H1 (cell line): Measurements from ENCODE around the gene WSCD2. TPM values are rescaled to one million over a fixed set of nuclear protein-coding genes. Genes with fewer than 3 reads are reported as not detected.

Source experiments
- CTCF ChIA-PET: fragments of 300-600 bp; sonication (Branson Sonifier 250); formaldehyde crosslinking; loops from one replicate; lab custom pipeline; 2021; ENCODE audit not compliant: partially characterized antibody; lab: Charles Lee
- POLR2A ChIA-PET: fragments of 300-600 bp; sonication (Branson Sonifier 250); formaldehyde crosslinking; loops from one replicate; lab custom pipeline; 2021; ENCODE audit warnings: inconsistent platforms; ENCODE audit not compliant: partially characterized antibody; lab: Charles Lee
- DNase-seq, 2 experiments: peaks; one replicate each; pipeline versions ENCODE4 v3.0.0 to v3.0.0-alpha.2; 2010 to 2022; ENCODE audit warnings: low spot score in 2 of 2, low read depth in 1 of 2, mixed read lengths in 1 of 2
- FAIRE-seq: peaks from 2 replicates; lab custom pipeline; 2011; peaks lifted over from hg19 to GRCh38; lab: Jason Lieb, UNC
- H2AFZ ChIP-seq: 2 replicates; pipeline ENCODE4 v1.8.1; 2012; ENCODE audit warnings: low read length, inconsistent platforms
- H2AK5ac ChIP-seq: 2 replicates; pipeline ENCODE4 v1.6.1; 2013; ENCODE audit warnings: low read depth, low read length
- H2BK120ac ChIP-seq: replicated peaks from 2 replicates; pipeline ENCODE3; 2013; ENCODE audit warnings: low read depth, low read length, inconsistent platforms
- H2BK12ac ChIP-seq: 2 replicates; pipeline ENCODE4 v1.6.1; 2013; ENCODE audit warnings: low read depth, low read length
- H2BK15ac ChIP-seq: 2 replicates; pipeline ENCODE4 v1.6.1; 2013; ENCODE audit warnings: low read length
- H2BK20ac ChIP-seq: 2 replicates; pipeline ENCODE4 v1.6.1; 2013; ENCODE audit warnings: low read length
- H2BK5ac ChIP-seq: 2 replicates; pipeline ENCODE4 v1.6.1; 2013; ENCODE audit warnings: low read depth, low read length
- H3K14ac ChIP-seq: 2 replicates; pipeline ENCODE4 v1.6.1; 2013; ENCODE audit warnings: inconsistent platforms; ENCODE audit not compliant: insufficient read length
- H3K18ac ChIP-seq: 2 replicates; pipeline ENCODE4 v1.6.1; 2013; ENCODE audit warnings: low read length; ENCODE audit errors: extremely low read depth
- H3K23ac ChIP-seq: 2 replicates; pipeline ENCODE4 v1.6.1; 2013; ENCODE audit warnings: inconsistent platforms; ENCODE audit not compliant: insufficient read length
- H3K23me2 ChIP-seq: 2 replicates; pipeline ENCODE4 v1.6.1; 2013; ENCODE audit warnings: low read depth, low read length
- H3K27ac ChIP-seq: 2 replicates; pipeline ENCODE4 v1.6.1; 2011; ENCODE audit warnings: low read depth, low read length, inconsistent platforms
- H3K27me3 ChIP-seq, 4 experiments: replicated peaks in 1 of 4; 1 replicate in 1 of 4; 2 replicates in 3 of 4; pipeline versions ENCODE4 v1.6.1 to v1.8.1; 2011 to 2013; ENCODE audit warnings: low read length in 3 of 4, mild to moderate bottlenecking in 3 of 4, inconsistent platforms in 2 of 4, mixed read lengths in 2 of 4, moderate library complexity in 1 of 4; ENCODE audit not compliant: control insufficient read depth in 3 of 4, insufficient read depth in 3 of 4; ENCODE audit errors: extremely low read depth in 1 of 4
- H3K36me3 ChIP-seq, 4 experiments: 2 replicates each; pipeline versions ENCODE4 v1.6.1 to v1.8.1; 2011 to 2013; ENCODE audit warnings: mild to moderate bottlenecking in 4 of 4, low read length in 3 of 4, moderate library complexity in 2 of 4, control low read depth in 1 of 4, inconsistent platforms in 1 of 4; ENCODE audit not compliant: insufficient read depth in 4 of 4, control insufficient read depth in 2 of 4
- H3K4ac ChIP-seq: replicated peaks from 2 replicates; pipeline ENCODE3; 2013; ENCODE audit warnings: low read length, low read depth, mixed read lengths, inconsistent platforms; ENCODE audit not compliant: insufficient read length
- H3K4me1 ChIP-seq, 4 experiments: replicated peaks in 1 of 4; 1 replicate in 1 of 4; 2 replicates in 3 of 4; pipeline versions ENCODE4 v1.6.1 to v1.8.1; 2011 to 2013; ENCODE audit warnings: low read length in 3 of 4, inconsistent platforms in 2 of 4, mixed read lengths in 1 of 4; ENCODE audit not compliant: insufficient read depth in 4 of 4, control insufficient read depth in 3 of 4
- H3K4me2 ChIP-seq, 2 experiments: 2 replicates each; pipeline versions ENCODE4 v1.6.1 to v1.8.1; 2011 to 2013; ENCODE audit warnings: low read depth in 2 of 2, low read length in 2 of 2, control low read depth in 1 of 2, inconsistent platforms in 1 of 2, mild to moderate bottlenecking in 1 of 2; ENCODE audit not compliant: insufficient read depth in 1 of 2
- H3K4me3 ChIP-seq, 4 experiments: fragments of 200-600, 300-600 bp in 1 of 4; sonication (generic), shearing (Covaris generic), sonication (Bioruptor Twin) in 1 of 4; 2 replicates each; pipeline versions ENCODE4 v1.5.1 to v1.8.1; 2011 to 2016; ENCODE audit warnings: low read length in 4 of 4, low read depth in 3 of 4, control low read depth in 2 of 4, inconsistent platforms in 2 of 4, mild to moderate bottlenecking in 2 of 4, mixed read lengths in 1 of 4, moderate library complexity in 1 of 4; ENCODE audit not compliant: insufficient read depth in 2 of 4; ENCODE audit errors: extremely low read depth in 1 of 4
- H3K56ac ChIP-seq: replicated peaks from 2 replicates; pipeline ENCODE3; 2013; ENCODE audit warnings: low read depth, mild to moderate bottlenecking, mixed read lengths, low read length, inconsistent platforms; ENCODE audit not compliant: insufficient read length
- H3K79me1 ChIP-seq: 2 replicates; pipeline ENCODE4 v1.6.1; 2013; ENCODE audit warnings: low read depth, low read length, control low read depth
- H3K79me2 ChIP-seq, 2 experiments: 2 replicates each; pipeline versions ENCODE4 v1.6.1 to v1.8.1; 2012 to 2013; ENCODE audit warnings: low read length in 2 of 2, mild to moderate bottlenecking in 2 of 2, inconsistent platforms in 1 of 2; ENCODE audit not compliant: insufficient read depth in 2 of 2, control insufficient read depth in 1 of 2
- H3K9ac ChIP-seq, 4 experiments: replicated peaks in 1 of 4; 1 replicate in 1 of 4; 2 replicates in 3 of 4; pipeline versions ENCODE4 v1.6.1 to v1.8.1; 2011 to 2013; ENCODE audit warnings: low read depth in 3 of 4, low read length in 3 of 4, control low read depth in 2 of 4, mild to moderate bottlenecking in 2 of 4, moderate library complexity in 2 of 4, inconsistent platforms in 1 of 4; ENCODE audit errors: extremely low read depth in 1 of 4
- H3K9me3 ChIP-seq, 2 experiments: 2 replicates each; pipeline versions ENCODE4 v1.6.1 to v1.8.1; 2012 to 2013; ENCODE audit warnings: mild to moderate bottlenecking in 2 of 2, moderate library complexity in 2 of 2, control low read depth in 1 of 2, inconsistent platforms in 1 of 2, low read depth in 1 of 2, low read length in 1 of 2, mixed read lengths in 1 of 2; ENCODE audit not compliant: insufficient read depth in 2 of 2
- H4K20me1 ChIP-seq, 2 experiments: replicated peaks in 1 of 2; 2 replicates each; pipeline versions ENCODE3 to v1.8.1; 2011 to 2013; ENCODE audit warnings: inconsistent platforms in 2 of 2, low read length in 2 of 2, mild to moderate bottlenecking in 1 of 2; ENCODE audit not compliant: insufficient read depth in 2 of 2, control insufficient read depth in 1 of 2
- H4K5ac ChIP-seq: 2 replicates; pipeline ENCODE4 v1.6.1; 2013; ENCODE audit warnings: low read length, low read depth, mixed read lengths, inconsistent platforms; ENCODE audit not compliant: insufficient read length
- H4K8ac ChIP-seq: 2 replicates; pipeline ENCODE4 v1.8.0; 2013; ENCODE audit warnings: mild to moderate bottlenecking, moderate library complexity, low read length, inconsistent platforms; ENCODE audit not compliant: insufficient read depth; ENCODE audit errors: extremely low read depth
- H4K91ac ChIP-seq: replicated peaks from 2 replicates; pipeline ENCODE3; 2013; ENCODE audit warnings: low read length, mixed read lengths, inconsistent platforms; ENCODE audit not compliant: insufficient read length
- CBX5 ChIP-seq: fragments of 300-800, 300-1000 bp; sonication (generic); IDR thresholded peaks from 2 replicates; pipeline ENCODE4 v1.7.1; 2016; ENCODE audit warnings: antibody characterized with exemption, low read length, low read depth
- CTBP2 ChIP-seq: IDR thresholded peaks from 2 replicates; pipeline ENCODE4 v1.7.0; 2011; ENCODE audit warnings: borderline replicate concordance, mild to moderate bottlenecking, moderate library complexity, mixed read lengths, low read length; ENCODE audit not compliant: insufficient read depth, insufficient read length
- GTF2F1 ChIP-seq: IDR thresholded peaks from 2 replicates; pipeline ENCODE4 v1.6.1; 2012; ENCODE audit warnings: low read depth, low read length, improper control_type of control experiment, borderline replicate concordance
- JUND ChIP-seq: IDR thresholded peaks from 2 replicates; pipeline ENCODE4 v1.6.1; 2011; ENCODE audit warnings: mild to moderate bottlenecking, improper control_type of control experiment, low read length
- PHF8 ChIP-seq: fragments of 200-600 bp; sonication (generic); conservative IDR thresholded peaks from 2 replicates; pipeline ENCODE4 v1.7.1; 2012; ENCODE audit warnings: low read depth, mild to moderate bottlenecking, inconsistent platforms, low read length, moderate library complexity
- SUZ12 ChIP-seq: fragments of 200-600 bp; sonication (generic); IDR thresholded peaks from 2 replicates; pipeline ENCODE4 v1.6.1; 2012; ENCODE audit warnings: mild to moderate bottlenecking, inconsistent platforms, low read length, moderate library complexity, mixed read lengths
- WGBS, 2 experiments: shearing (Covaris generic) in 1 of 2; methylation state at CpG; one replicate each; pipeline versions ENCODE4 v1.1.6 to v1.1.7; 2013 to 2015; ENCODE audit warnings: low lambda C conversion rate in 2 of 2, mixed read lengths in 2 of 2, inconsistent platforms in 1 of 2, low coverage in 1 of 2, missing lambda C conversion rate in 1 of 2; ENCODE audit not compliant: insufficient replicate concordance in 2 of 2, insufficient coverage in 1 of 2, insufficient read length in 1 of 2; ENCODE audit errors: extremely low coverage in 1 of 2, missing lambda C conversion rate in 1 of 2; 5-methylcytosine and 5-hydroxymethylcytosine counted together
- polyA plus RNA-seq, 7 experiments: library from polyadenylated mRNA; depleted of rRNA in 3 of 7; stranded (reverse) in 5 of 7; unstranded in 2 of 7; fragments of >200 nt in 5 of 7; fragments of 200-250 nt in 2 of 7; gene quantifications; 1 replicate in 5 of 7; 2 replicates in 1 of 7; 4 replicates in 1 of 7; pipeline versions ENCODE4 v1.2.1 to v1.2.3, GENCODE V29; 2011 to 2013; ENCODE audit warnings: missing spikeins in 2 of 7, mixed read lengths in 2 of 7
- total RNA-seq: library from RNA; stranded (reverse); fragmentation: NEBNext Ultra II Directional; extraction: Animal tissue kit (Norgen Biotek cat#: 25700); gene quantifications from 2 replicates; pipeline ENCODE4 v1.2.1, GENCODE V29; 2021
- TF ChIP-seq, protein P1 (sequence below): IDR thresholded peaks from 2 replicates; pipeline ENCODE4 v1.6.1; 2011; ENCODE audit warnings: low read depth, mild to moderate bottlenecking, low read length; ENCODE audit not compliant: insufficient read depth

The WSCD2 gene
- total and polyA plus RNA-seq, 2 of the 8 experiments (the other 6 are each of a cell fraction or from before 2014, with no cell fraction given): 1.3 to 2.2 TPM

DNA sequence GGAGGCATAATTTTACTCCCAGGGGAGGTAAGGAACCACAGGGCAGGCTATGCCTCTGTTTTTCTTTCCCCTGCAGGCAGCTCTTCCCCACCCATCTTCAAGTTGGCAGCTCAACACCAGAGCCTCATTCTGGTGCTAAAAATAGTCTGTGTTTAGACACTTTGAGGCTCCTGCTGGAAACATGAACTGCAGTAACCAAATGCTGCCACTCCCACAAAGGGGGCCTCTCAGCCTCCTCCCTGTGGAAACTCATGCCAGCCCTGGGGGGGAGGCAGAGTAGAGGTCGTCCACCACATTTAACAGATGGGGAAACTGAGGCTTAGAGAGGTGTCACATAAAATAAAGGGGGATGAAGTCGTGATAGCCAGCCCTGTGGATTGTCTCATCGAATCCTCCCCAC is 61.4 kb downstream of the WSCD2 start:
- Histone ChIP-seq H3K23me2 (peaks cover 3% of the 10 kb centered on the region; the same call in 1 of the 2 replicates), H3K9me3 (no peaks in the 10 kb centered on the region), H3K79me2 (no peaks in the 10 kb centered on the region), H3K18ac (no peak overlapping the region), H2BK15ac (no peak overlapping the region), H2AFZ (no peak overlapping the region), H4K20me1 (peaks cover 0 to 2% of the 10 kb centered on the region in 2 experiments), H2BK12ac (no peak overlapping the region), H2BK120ac (no peak overlapping the region), H2BK5ac (no peak overlapping the region), H4K5ac (no peak overlapping the region), H3K27ac (no peak overlapping the region), H3K23ac (no peak overlapping the region), H3K36me3 (no peaks in the 10 kb centered on the region), H4K91ac (no peak overlapping the region), H3K4me2 (no peak overlapping the region), H3K9ac (no peak overlapping the region), H2BK20ac (no peak overlapping the region), H3K56ac (no peak overlapping the region), H3K14ac (no peak overlapping the region), H3K27me3 (no peaks in the 10 kb centered on the region), H3K79me1 (no peaks in the 10 kb centered on the region), H3K4ac (no peak overlapping the region), H2AK5ac (no peak overlapping the region), H4K8ac (no peak overlapping the region), H3K4me3 (no peak overlapping the region), H3K4me1 (peaks cover 0 to 5% (median 0%) of the 10 kb centered on the region in 4 experiments; a peak in 4 of 7 replicates)
- CTCF ChIA-PET: interaction anchor here (0.8 to 2.8 kb wide), 6 partner anchors 10 to 200 kb away, joined by 3 to 17 read pairs (median 4); no protein-coding TSS in a partner anchor
- no peak for TF ChIP-seq PHF8
- no peak for TF ChIP-seq JUND
- no peak for TF ChIP-seq CTBP2
- TF ChIP-seq, protein P1, sequence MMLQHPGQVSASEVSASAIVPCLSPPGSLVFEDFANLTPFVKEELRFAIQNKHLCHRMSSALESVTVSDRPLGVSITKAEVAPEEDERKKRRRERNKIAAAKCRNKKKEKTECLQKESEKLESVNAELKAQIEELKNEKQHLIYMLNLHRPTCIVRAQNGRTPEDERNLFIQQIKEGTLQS: no peak
- TF ChIP-seq GTF2F1: no peak
- no peak for TF ChIP-seq SUZ12
- no peak for TF ChIP-seq CBX5
- DNase-seq: no peak
- FAIRE-seq: no peak
- WGBS, 2 experiments: 85% methylated on average over 3 of the region's 3 CpGs; no CpG with 5 or more reads in 1 of the 2 experiments
- POLR2A ChIA-PET: no interaction called here
